NCI-H1436 (cell line): ENCODE results near the gene CARD14.
A peak's percentile ranks its signal among the peaks of the same experiment; 100 is the strongest.

ENCODE experiments used
- DNase-seq: peaks from one replicate; lab custom pipeline; 2025; lab: John Stamatoyannopoulos, UW

The CARD14 gene

DNA sequence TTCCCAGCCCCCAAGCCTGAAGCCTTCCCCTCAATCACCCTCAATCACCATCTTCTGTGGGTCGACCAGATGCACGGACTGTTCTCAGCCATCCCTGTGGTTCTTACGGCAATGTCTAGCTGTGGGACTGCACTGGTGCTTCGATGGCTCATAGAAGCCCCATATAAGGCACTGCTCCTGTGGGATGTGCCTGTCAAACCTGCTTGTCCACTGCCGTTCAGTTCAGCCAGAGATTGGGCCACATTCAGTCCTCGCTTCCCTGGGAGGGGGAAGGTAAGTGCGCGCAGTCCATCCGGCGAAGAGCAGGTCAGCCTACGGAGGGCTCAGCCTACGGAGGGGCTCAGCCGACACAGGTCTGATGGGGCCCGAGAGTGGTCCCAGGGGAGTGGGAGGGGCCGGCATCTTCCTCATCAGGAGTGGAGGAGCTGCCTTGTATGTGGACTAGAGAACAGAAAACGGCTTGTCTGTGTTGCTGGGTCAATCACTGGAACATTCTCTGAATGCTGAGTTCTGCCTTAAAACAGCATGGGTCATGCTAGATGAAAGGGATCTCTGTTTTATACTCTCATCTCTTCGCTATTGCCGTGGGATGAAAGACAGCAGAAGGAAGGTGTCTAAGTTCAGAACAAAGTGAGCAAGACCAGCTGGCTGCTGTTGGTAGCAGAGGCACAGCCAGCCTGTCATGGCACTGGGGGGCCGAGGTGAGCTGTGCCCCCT lies at the start of gene CARD14:
Gene CARD14 (plus strand): TSS at position 247 of the 717 bp plus-strand sequence. CDS start 11,409 bp downstream, outside the sequence.
- no peak for DNase-seq

GRCh38 chr17:80122026-80122575 lies 47.7 kb upstream of the CARD14 start:
- DNase-seq, result no peak

DNA sequence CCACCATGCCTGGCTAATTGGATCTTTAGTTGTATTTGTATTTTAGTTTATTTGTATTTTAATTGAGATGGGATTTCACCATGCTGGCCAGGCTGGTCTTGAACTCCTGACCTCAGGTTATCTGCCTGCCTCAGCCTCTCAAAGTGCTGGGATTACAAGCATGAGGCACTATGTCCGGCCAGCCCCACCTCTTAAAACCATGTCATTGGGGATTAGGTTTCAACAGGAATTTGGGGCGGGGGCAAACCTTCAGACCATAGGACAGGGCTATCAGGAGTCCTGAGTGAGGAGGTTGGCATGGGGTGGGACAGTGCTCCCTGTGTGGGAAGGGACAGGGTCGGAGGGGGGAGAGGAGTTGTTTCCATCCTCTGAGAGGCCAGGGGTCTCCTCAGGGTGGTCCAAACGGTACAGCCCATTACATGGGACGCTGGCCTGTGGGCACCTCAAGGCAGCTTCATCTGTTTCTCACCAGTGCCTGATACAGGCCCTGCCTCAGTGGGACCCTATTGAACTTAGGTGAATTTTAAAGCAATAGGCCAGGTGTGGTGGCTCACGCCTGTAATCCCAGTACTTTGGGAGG lies 46.8 kb upstream of the CARD14 start:
- no peak for DNase-seq

GRCh38 chr17:80123791-80124190 lies 46.0 kb upstream of the CARD14 start:
- no peak for DNase-seq

- DNase-seq, result peak; percentile 14
These were observed 45.4 kb upstream of the CARD14 start for GRCh38 chr17:80124351-80124981.

DNA sequence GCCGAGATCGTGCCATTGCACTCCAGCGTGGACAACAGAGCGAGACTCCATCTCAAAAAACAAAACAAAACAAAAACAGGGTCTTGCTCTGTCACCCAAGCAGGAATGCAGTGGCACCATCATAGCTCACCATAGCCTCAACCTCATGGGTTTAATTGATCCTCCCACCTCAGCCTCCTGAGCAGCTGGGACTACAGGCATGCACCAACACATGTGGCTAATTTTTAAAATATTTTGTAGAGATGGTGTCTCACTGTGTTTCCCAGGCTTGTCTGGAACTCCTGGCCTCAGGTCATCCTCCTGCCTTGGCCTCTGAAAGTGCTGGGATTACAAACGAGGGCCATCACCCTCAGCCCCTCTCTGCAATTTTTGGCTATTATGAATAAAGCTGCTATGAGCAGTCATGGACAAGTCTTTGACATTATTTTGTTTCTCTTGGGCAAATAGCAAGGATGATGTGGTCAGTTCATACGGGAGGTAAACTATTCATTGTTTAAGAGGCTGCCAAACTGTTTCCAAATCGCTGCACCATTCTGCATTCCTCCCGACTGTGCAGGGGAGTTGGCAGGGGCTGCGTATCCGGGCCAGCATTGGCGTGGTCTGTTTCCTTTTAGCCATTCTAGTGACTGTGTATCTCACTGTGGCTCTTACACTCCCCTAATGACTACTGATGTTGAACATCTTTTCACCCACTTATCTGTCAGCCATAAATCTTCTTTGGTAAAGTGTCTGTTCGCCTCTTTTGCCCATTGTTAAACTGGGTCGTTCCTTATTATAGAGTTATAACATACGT lies 44.0 kb upstream of the CARD14 start:
- no peak for DNase-seq

DNA sequence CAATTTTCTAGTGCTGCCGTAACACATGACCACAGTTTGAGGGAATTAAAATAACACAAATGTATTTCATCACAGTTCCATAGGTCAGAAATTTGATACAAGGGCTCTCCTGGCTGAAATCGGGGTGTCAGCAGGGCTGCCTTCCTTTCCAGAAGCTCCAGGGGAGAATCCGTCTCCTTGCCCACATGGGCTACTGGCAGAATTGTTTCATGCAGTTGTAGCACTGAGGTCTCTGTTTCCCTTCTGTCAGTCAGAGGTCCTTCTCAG lies 43.4 kb upstream of the CARD14 start:
- DNase-seq, result no peak

GRCh38 chr17:80129006-80129565 lies 40.7 kb upstream of the CARD14 start:
- no peak for DNase-seq

DNA sequence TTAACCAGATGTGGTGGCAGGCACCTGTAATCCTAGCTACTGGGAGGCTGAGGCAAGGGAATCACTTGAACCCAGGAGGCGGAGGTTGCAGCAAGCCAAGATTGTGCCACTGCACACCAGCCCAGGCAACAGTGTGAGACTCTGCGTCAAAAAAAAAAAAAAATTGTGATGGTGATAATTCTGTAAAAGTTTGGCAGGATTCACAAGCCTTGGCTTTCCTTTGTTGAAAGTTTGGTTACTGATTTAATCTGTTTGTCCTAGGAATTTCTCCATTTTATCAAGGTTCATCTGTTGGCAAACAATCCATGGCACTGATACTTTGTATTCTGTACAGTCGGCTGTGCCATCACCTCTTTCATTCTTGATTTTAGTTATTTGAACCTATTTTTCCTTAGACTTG lies 38.8 kb upstream of the CARD14 start:
- DNase-seq, result no peak

GRCh38 chr17:80132906-80133625 lies 36.8 kb upstream of the CARD14 start:
- no peak for DNase-seq

GRCh38 chr17:80133626-80133970 lies 36.2 kb upstream of the CARD14 start:
- DNase-seq, result no peak

GRCh38 chr17:80137131-80137530 lies 32.7 kb upstream of the CARD14 start:
- DNase-seq, result no peak

GRCh38 chr17:80138856-80139426 lies 30.9 kb upstream of the CARD14 start:
- no peak for DNase-seq

GRCh38 chr17:80141463-80142165 lies 28.2 kb upstream of the CARD14 start:
- no peak for DNase-seq

- DNase-seq, result no peak
These were observed 26.9 kb upstream of the CARD14 start for GRCh38 chr17:80142929-80143328.

DNA sequence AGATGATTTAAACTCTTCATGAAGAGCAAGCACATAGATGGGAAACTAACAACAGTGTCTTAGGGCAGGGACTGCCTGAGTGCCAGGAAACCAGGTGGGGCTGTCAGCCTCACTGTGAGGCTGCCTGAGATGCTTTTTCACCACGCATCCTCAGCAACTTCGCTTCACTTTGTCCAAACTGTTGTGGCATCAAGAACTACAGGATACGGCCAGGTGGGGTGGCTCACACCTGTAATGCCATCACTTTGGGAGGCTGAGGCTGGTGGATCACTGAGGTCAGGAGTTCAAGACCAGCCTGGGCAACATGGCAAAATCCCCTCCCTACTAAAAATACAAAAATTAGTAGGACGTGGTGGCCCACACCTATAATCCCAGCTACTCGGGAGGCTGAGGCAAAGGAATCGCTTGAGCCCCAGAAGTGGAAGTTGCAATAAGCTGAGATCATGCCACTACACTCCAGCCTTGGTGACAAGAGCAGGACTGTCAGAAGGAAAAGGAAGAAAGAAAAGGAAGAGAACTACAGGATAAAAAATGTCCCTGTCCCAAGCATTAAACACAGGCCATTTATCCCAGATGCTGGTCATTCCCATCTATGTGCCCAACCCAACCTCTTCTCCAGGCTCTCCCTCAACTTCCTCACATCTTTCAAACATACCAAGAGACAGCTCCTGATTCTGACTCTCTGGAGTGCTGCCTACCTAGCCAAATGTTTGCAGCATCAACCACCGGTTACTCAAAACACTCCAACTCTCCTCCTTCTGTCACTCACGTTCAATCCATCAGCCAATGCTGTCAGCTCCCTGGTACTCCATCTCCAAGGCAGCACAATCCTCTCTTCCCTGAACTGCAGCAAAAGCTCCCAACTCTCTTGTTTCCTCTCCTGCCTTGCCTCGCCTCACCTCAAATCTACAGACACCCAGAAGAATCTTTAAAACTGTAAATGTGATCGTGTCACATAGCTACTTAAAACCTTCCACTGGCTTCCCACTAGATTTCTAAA lies 24.5 kb upstream of the CARD14 start:
- DNase-seq, result no peak

DNA sequence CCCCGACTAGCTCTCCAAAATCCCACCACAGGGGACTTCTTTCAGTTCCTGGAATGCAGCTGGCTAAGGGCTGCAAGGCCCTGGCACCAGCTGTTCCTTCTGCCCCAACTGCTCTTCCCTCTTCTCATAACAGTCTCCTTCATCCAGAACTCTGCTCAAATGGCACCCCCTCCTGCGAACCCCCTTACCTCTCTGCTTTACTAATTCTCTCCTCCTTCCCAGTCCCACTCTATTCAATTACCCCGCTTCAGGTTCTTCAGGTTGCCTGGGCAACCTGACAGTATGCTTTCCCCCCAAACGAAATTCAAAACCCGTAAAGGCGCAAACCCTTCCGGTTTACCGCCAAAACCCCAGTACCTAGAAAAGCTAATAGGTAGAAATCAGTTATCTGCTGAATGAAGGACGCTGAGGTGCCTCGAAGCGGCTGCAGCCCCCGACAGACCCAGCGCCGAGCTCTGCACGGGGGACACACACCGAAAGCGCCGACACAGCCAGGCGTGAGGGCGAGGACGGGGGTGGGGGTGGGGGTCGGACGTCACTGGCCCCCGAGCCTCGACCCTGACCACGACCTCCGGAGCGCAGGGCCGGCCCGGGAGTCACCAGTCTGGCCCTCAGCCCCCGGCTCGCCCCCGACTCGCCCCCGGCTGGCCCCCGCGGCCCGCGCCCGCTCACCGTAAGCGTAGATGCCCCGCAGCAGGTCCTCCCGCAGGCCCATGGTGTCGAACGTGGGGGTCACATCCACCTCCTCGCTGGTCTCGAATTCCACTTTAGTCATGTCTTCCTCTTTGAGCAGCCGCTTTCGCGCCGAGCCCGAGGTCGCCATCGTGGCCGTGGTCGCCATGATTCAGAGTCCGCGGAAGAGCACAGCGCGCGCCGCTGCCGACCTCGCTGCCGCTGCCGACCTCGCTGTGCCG lies 23.5 kb upstream of the CARD14 start:
- DNase-seq, result peak; percentile 23
